Kidney (tissue), 14 donors: ENCODE results near the gene SLIT1. TPM values are rescaled to one million over a fixed set of nuclear protein-coding genes. Genes with fewer than 3 reads are reported as not detected.

Experiments
- DNase-seq, 5 donors: peaks; one replicate each; pipeline ENCODE4 v3.0.0-alpha.2; 2013 to 2020
- FAIRE-seq: peaks from 2 replicates; lab custom pipeline; 2012; peaks lifted over from hg19 to GRCh38; lab: Jason Lieb, UNC
- H3K27ac ChIP-seq, 2 donors: one replicate each; pipeline ENCODE4 v1.7.0; 2013; ENCODE audit warnings: low read depth in 2 of 2, low read length in 2 of 2, inconsistent platforms in 1 of 2
- H3K27me3 ChIP-seq: one replicate; pipeline ENCODE4 v1.7.1; 2013; ENCODE audit warnings: low read length, inconsistent platforms; ENCODE audit not compliant: control insufficient read depth, insufficient read depth
- H3K36me3 ChIP-seq, 3 donors: one replicate each; pipeline versions ENCODE4 v1.7.0 to v1.7.1; 2013; ENCODE audit warnings: low read length in 3 of 3, control low read depth in 1 of 3, inconsistent platforms in 1 of 3; ENCODE audit not compliant: insufficient read depth in 3 of 3, control insufficient read depth in 2 of 3
- H3K4me1 ChIP-seq, 3 donors: one replicate each; pipeline versions ENCODE4 v1.7.0 to v1.7.1; 2013; ENCODE audit warnings: low read length in 3 of 3, inconsistent platforms in 1 of 3, low read depth in 1 of 3; ENCODE audit not compliant: control insufficient read depth in 2 of 3, insufficient read depth in 2 of 3
- H3K4me3 ChIP-seq, 3 donors: one replicate each; pipeline versions ENCODE4 v1.7.0 to v1.8.1; 2013; ENCODE audit warnings: low read length in 3 of 3, control low read depth in 1 of 3, inconsistent platforms in 1 of 3
- H3K9ac ChIP-seq, 3 donors: one replicate each; pipeline versions ENCODE4 v1.7.0 to v1.7.1; 2013; ENCODE audit warnings: low read length in 3 of 3, control low read depth in 1 of 3, inconsistent platforms in 1 of 3
- H3K9me3 ChIP-seq, 3 donors: one replicate each; pipeline versions ENCODE4 v1.7.0 to v1.7.1; 2013; ENCODE audit warnings: low read length in 3 of 3, control low read depth in 1 of 3, inconsistent platforms in 1 of 3; ENCODE audit not compliant: control insufficient read depth in 2 of 3, insufficient read depth in 1 of 3
- intact Hi-C: fragments of 100-400 bp; cut with DNase I; formaldehyde crosslinking; loops from one replicate; pipeline ENCODE4 v1.11.1; 2022
- polyA plus RNA-seq: library from polyadenylated mRNA; stranded (reverse); fragments of 350-450 nt; fragmentation: Illumina TruSeq; extraction: RNeasy Lipid Tissue Mini Kit (QIAGEN cat#74804); gene quantifications from one replicate; pipeline ENCODE4 v1.2.3, GENCODE V29; 2014; ENCODE audit warnings: low read depth, low replicate concordance; ENCODE audit not compliant: insufficient read depth
- total RNA-seq: library from RNA; stranded (reverse); fragmentation: NEBNext Ultra II Directional; extraction: Animal tissue kit (Norgen Biotek cat#: 25700); gene quantifications from one replicate; pipeline ENCODE4 v1.2.1, GENCODE V29; 2021
- TF ChIP-seq, protein P1 (sequence below): IDR thresholded peaks from 3 replicates; pipeline ENCODE4 v1.5.1; 2012; ENCODE audit warnings: mild to moderate bottlenecking, moderate library complexity, borderline replicate concordance; ENCODE audit not compliant: insufficient read depth; ENCODE audit errors: extremely low read depth
- donor health status: control.
- donor health status: control.
- donor health status: control.
- donor health status: control.
- donor health status: control.
- donor health status: DM: yes; HTN: yes; CAD: no.
- donor health status: Normal renal cell carcinoma (clear cell type).

Gene SLIT1
- total and polyA plus RNA-seq, 2 donors from 2014 or later = 0.06 to 0.35 TPM

GRCh38 chr10:97090035-97090434 is 95.7 kb downstream of the SLIT1 start:
- Histone ChIP-seq H3K27ac (no peak overlapping the region), H3K27me3 (no peaks in the 10 kb centered on the region), H3K4me1 (no peaks in the 10 kb centered on the region), H3K9me3 (no peaks in the 10 kb centered on the region), H3K9ac (no peak overlapping the region), H3K36me3 (no peaks in the 10 kb centered on the region), H3K4me3 (no peak overlapping the region)
- intact Hi-C loops = no loop called here
- FAIRE-seq (no peak), DNase-seq (peak in 3 of 5 donors; percentile 46 to 65 (median 55))
- TF ChIP-seq, protein P1, sequence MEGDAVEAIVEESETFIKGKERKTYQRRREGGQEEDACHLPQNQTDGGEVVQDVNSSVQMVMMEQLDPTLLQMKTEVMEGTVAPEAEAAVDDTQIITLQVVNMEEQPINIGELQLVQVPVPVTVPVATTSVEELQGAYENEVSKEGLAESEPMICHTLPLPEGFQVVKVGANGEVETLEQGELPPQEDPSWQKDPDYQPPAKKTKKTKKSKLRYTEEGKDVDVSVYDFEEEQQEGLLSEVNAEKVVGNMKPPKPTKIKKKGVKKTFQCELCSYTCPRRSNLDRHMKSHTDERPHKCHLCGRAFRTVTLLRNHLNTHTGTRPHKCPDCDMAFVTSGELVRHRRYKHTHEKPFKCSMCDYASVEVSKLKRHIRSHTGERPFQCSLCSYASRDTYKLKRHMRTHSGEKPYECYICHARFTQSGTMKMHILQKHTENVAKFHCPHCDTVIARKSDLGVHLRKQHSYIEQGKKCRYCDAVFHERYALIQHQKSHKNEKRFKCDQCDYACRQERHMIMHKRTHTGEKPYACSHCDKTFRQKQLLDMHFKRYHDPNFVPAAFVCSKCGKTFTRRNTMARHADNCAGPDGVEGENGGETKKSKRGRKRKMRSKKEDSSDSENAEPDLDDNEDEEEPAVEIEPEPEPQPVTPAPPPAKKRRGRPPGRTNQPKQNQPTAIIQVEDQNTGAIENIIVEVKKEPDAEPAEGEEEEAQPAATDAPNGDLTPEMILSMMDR = no peak

GRCh38 chr10:97089209-97089870 is 96.4 kb downstream of the SLIT1 start:
- DNase-seq = peak in 4 of 5 donors; percentile 76 to 88 (median 86)
- Histone ChIP-seq H3K27me3 (no peaks in the 10 kb centered on the region), H3K27ac (no peak overlapping the region), H3K4me1 (no peaks in the 10 kb centered on the region), H3K36me3 (no peaks in the 10 kb centered on the region), H3K9me3 (no peaks in the 10 kb centered on the region), H3K9ac (no peak overlapping the region), H3K4me3 (no peak overlapping the region)
- intact Hi-C loops = no loop called here
- TF ChIP-seq, protein P1 = no peak
- no peak for FAIRE-seq

DNA sequence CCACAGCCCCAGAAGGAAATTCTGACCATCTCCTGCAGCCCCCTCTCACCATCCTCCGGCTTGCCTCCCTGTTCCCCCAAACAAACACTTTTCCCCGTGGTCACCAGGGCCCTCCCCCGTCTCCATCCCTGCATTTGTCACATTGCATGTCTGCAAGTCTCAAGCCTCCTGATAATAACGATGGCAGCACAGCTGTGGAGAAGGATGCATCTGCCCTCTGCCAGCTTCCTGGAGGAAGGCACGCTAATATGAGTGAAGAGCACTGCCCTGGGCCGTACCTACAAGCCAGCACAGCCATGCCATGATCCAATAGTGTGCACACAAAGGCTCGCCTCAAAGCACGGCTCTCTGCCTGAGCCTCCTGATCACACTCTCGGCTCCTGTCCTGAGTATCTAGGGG is 98.5 kb downstream of the SLIT1 start:
- FAIRE-seq (no peak), DNase-seq (no peak)
- no peak overlapping the region for H3K27ac ChIP-seq
- H3K9me3 ChIP-seq = no peaks in the 10 kb centered on the region
- TF ChIP-seq, protein P1 = no peak
- no peak overlapping the region for H3K9ac ChIP-seq
- no peaks in the 10 kb centered on the region for H3K4me1 ChIP-seq
- no peak overlapping the region for H3K4me3 ChIP-seq
- H3K36me3 ChIP-seq = no peaks in the 10 kb centered on the region
- intact Hi-C loops = no loop called here
- no peaks in the 10 kb centered on the region for H3K27me3 ChIP-seq
